Inferior parietal cortex (tissue), 1 donor: ENCODE data around the gene POLR3GL.
"Not testable (repeated sequence)": the region's sequence is repeated elsewhere in the genome, so short reads cannot be mapped to it uniquely, and the experiment has no call there.

Experiments used
- DNase-seq: peaks from one replicate; pipeline ENCODE4 v3.0.0-alpha.2; 2016; ENCODE audit errors: extremely low spot score

The POLR3GL gene

DNA sequence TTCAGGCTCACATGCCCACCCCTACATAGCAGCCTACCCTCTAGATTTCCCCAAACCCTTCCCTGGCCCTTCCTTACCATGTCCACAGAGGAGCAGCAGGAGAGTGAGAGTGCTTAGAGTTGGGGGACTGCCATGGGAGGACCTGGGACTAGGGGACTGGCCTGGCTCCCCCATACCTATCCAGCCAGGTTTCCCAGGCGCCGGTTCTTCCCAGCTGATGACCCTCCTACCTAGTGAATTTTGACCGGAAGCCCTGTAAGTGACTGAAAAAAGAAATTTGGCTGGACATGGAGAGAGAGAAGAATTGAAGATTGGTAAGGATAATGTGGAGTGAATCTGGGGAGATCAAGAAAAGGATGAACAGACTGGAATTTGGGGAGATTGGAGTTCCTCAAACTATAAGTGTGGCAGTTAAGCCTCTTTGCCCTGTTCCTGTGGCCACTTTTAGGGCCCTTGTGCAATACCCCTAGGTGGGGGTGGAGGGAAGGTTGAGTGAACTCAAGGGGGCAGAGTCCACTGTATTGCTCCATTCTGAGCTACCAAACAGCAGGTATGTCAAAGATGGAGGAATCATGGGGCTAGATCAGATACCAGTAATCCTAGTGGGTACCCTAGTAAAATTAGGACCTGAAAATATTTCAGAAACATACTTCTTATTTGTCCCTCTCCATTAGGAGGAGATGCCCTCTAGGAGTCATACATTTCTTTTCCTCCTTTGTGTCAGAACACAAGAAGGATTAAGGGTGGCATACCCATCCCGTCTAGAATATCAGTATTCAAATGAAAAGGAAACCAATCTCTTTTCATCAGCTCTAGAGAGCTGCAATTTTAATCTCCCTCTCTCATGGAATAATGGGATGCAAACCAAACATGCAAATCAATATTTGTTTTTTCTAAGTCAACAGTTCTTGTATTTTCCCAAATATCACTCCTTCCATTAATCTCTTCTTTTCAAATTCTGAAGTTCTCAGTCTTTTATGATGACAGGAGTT is 55.9 kb downstream of the POLR3GL start:
- no peak for DNase-seq

DNA sequence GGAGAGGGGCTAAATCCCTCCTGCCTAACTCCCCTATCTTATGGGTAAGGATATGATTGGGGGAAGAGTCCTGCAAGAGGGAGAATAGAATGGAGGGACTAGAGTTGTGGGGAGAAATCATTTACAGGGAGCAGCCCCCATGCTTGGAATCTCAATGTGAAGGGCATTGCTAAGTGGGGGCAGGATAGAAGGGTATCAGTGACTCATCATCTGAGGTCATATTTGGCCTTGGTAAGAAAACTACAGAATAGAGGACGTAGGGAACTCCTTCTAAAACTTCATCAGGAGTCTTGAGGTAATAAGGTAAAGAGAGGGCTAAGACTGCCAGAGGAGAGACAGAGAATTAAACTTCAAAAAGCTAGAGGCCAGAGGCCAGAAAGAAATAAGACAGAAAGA is 56.6 kb downstream of the POLR3GL start:
- no peak for DNase-seq

DNA sequence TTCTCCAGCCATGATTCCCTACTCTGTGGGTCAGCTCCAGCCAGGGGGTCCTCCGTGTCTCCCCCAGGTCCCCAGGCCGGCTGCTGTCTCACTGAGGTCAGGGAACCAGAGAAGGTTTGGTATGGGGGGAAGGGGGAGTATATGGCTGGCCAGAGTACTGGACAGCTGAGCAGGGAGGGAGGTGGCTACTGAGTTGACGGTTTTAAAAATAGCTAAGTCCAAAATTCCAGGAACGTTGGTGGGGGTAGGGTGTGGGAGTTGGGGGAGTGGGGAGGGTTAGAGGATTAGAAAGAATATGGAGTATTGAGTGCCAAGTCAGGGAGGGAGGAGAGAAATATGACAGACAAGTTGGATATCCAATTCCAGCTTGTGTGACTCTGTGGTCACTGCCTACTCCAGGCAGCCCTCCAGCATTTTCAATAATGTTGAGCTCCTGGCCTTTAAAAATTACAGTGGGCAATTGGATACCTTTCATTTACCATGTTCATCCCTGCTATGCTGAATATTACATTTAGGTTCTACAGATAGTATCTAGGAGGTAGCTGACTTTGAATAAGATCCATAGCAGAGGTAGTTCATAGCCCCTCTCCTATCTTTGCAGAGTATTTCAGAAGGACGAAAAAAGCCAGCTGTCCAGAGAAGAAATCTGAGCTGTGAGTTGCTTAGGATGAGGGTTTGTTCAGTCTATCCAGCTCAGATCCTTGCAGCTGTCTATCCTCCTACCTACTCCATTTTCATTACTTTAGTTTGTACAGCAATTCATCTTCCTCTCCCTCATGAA is 57.3 kb downstream of the POLR3GL start, which contains the start of gene HJV:
TSS of gene HJV (minus strand) at position 114 of the 781 bp plus-strand sequence. CDS start 1,504 bp downstream, outside the sequence.
- DNase-seq = no peak

DNA sequence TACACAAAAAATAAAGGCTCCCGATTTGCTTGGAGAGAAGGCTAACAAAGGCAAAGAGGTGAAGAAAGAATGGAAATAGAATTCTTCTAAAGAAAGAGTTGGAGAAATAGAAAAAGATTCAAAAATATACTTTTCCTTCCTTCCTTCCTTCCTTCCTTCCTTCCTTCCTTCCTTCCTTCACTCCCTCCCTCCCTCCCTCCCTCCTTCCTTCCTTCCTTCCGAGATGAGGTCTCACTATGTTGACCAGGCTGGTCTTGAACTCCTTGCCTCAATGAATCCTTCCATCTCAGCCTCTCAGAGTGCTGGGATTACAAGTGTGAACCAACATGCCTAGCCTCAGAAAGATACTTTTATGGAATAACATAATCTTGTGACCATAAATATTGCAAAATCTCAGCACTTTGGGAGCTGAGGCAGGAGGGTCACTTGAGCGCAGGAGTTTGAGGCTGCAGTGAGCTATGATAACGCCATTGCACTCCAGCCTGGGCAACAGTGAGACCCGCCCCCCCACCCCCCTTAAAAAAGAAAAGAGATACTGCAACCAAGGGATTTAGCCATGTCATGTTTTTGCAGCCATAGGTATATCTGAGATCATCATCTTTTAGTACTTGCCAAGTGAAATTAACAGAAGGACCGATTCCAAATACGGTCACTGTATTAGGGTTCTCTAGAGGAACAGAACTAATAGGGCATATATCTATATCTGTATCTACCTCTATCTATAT is 58.1 kb downstream of the POLR3GL start:
- no peak for DNase-seq

DNA sequence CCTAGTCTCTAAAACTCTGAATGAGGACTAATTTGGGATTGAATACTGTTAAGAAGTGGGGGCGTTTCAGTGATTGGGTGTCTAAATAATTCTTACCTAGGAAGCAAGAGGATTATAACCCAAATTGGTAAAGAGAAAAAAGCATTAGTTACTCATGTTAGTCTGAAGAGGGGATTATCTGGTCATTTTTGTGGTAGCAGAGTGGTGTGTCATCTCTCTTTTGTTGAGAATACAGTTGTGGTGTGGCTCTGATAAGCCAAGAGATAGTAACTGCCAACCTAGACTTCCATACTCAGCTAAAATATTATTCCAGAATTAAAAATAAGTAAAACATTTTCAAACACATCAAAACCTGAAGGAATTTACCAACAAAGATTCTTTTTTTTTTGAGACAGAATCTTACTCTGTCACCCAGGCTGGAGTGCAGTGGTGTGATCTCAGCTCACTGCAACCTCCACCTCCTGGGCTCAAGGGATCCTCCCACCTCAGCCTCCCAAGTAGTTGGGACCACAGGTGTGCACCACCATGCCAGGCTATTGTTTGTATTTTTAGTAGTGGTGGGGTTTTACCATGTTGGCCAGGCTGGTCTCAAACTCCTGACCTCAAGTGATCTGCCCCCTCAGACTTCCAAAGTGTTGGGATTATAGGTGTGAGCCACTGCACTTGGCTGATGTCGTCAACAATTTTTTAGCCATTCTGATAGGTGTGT is 61.5 kb downstream of the POLR3GL start:
- not testable (repeated sequence) for DNase-seq

DNA sequence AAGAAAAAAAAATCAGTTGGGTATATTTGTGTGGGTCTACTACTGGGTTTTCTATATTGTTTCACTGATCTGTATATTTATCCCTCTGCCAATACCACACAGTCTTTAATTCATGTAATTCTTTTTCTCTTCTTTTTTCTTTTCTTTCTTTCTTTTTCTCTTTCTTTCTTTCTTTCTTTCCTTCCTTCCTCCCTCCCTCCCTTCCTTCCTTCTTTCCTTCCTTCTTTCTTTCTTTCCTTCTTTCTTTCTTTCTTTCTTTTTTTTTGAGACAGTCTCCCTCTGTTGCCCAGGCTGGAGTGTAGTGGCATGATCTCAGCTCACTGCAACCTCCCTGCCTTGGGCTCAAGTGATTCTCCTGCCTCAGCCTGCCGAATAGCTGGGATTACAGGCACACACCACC is 62.2 kb downstream of the POLR3GL start:
- DNase-seq = not testable (repeated sequence)
